Central memory CD8-positive, alpha-beta T cell (primary cell): ENCODE results near the gene AFF1.

Experiments used
- ATAC-seq: fragments of 150-1000 bp; cut with Tn5 transposase; replicated peaks from 2 replicates; pipeline ENCODE4 v1.10.0; 2022; ENCODE audit warnings: mild to moderate bottlenecking, moderate FRiP score, moderate number of reproducible peaks; ENCODE audit not compliant: poor library complexity, severe bottlenecking; ENCODE audit errors: extremely low read depth
- DNase-seq, 2 donors: peaks; one replicate each; pipeline ENCODE4 v3.0.0; 2021; ENCODE audit warnings: low spot score in 2 of 2
- H3K27ac Mint-ChIP-seq: one replicate; pipeline ENCODE4 v1.8.0; 2022; ENCODE audit warnings: low read depth, mild to moderate bottlenecking, moderate library complexity, mixed read lengths
- H3K27me3 Mint-ChIP-seq: one replicate; pipeline ENCODE4 v1.8.0; 2022; ENCODE audit warnings: mixed read lengths
- H3K36me3 Mint-ChIP-seq: one replicate; pipeline ENCODE4 v1.8.0; 2022; ENCODE audit warnings: mild to moderate bottlenecking, moderate library complexity, mixed read lengths; ENCODE audit not compliant: insufficient read depth
- H3K4me1 Mint-ChIP-seq: one replicate; pipeline ENCODE4 v1.8.0; 2022; ENCODE audit warnings: mixed read lengths
- H3K4me3 Mint-ChIP-seq: one replicate; pipeline ENCODE4 v1.8.0; 2022; ENCODE audit warnings: mild to moderate bottlenecking, moderate library complexity, mixed read lengths
- H3K9me3 Mint-ChIP-seq: one replicate; pipeline ENCODE4 v1.8.0; 2022; ENCODE audit warnings: mixed read lengths

The AFF1 gene

DNA sequence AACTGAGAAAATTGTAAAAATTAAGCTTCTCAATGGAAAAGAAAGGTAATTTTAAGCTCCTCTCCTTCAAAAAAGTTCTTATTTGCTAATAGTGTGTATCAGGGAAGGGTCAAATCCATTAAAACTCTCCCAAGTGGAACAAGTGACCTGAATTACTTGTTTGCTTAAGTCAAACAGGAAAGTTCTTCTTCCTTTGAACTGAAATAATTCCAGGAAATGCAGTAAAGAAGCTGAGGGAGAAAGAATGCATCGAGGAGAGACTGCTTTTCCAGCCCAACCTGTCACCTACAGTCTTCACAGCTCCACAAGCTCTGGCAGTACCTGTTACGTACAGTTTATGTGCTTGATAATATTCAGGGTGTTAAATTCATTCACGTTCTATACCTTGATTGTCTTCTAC is 154.6 kb downstream of the AFF1 start:
- DNase-seq (no peak), ATAC-seq (no peak)
- Mint-ChIP-seq H3K27ac (no peak overlapping the region), H3K9me3 (no peaks in the 10 kb centered on the region), H3K27me3 (no peaks in the 10 kb centered on the region), H3K4me3 (no peak overlapping the region), H3K4me1 (peaks cover 23% of the 10 kb centered on the region), H3K36me3 (peaks cover 17% of the 10 kb centered on the region)

DNA sequence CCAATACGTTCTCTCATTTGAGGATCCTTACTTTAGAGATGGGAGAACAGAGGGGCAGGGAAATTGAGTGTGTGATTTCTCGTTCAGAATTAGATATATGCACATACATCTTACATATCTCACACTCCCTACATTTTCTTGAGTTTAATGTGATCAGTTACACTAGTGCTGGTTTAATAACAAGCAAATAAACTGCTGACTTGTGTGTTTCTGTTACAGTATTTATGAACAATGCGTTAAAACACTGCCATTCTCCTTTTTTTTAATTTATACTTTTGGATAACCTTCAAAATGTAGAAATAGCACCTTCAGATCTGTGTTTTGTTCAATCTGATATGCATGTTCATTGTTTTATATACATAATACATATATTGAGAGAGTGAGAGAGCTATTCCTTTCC is 155.5 kb downstream of the AFF1 start:
- DNase-seq (no peak), ATAC-seq (no peak)
- peaks cover 11% of the 10 kb centered on the region for H3K36me3 Mint-ChIP-seq
- H3K9me3 Mint-ChIP-seq, result no peaks in the 10 kb centered on the region
- H3K4me1 Mint-ChIP-seq, result peaks cover 23% of the 10 kb centered on the region
- H3K4me3 Mint-ChIP-seq, result no peak overlapping the region
- no peaks in the 10 kb centered on the region for H3K27me3 Mint-ChIP-seq
- H3K27ac Mint-ChIP-seq, result no peak overlapping the region

DNA sequence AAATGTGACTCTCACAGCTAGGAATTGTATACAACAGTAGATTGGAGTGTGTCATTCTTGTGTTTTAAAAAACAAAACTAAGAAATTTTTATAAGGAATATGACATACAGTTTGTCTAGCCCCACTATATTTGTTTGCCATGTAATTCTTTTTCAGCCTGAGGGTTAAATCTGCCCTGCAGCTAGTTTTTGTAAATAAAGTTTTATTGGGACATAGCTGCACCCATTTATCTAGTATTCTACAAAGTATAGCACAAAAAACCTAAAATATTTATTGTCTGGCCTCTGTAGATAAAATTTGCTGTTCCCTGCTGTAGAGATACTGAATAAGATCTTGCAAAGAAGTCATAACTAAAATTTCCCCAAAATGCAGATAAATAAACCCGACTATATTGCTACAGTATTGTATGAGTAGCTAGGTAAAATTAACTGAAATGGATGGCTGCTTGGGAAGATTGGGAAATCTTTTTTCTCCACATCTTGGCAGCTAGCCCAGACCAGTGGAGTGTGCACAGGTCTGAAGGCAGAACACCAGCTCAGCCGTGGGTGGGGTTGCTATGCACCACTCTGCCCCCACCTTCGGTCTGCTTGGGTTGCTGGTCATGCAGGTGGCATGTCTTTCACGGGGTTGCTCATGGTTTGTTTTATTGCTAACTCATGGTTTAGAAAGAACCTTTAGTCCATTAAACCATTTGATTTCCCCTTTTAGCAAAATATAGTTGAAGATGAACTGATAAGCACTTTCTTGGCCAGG is 157.8 kb downstream of the AFF1 start:
- no peak for DNase-seq
- Mint-ChIP-seq H3K36me3 (peaks cover 11% of the 10 kb centered on the region), H3K27me3 (no peaks in the 10 kb centered on the region), H3K9me3 (no peaks in the 10 kb centered on the region), H3K4me3 (no peak overlapping the region), H3K27ac (no peak overlapping the region), H3K4me1 (peaks cover 17% of the 10 kb centered on the region)
- no peak for ATAC-seq

DNA sequence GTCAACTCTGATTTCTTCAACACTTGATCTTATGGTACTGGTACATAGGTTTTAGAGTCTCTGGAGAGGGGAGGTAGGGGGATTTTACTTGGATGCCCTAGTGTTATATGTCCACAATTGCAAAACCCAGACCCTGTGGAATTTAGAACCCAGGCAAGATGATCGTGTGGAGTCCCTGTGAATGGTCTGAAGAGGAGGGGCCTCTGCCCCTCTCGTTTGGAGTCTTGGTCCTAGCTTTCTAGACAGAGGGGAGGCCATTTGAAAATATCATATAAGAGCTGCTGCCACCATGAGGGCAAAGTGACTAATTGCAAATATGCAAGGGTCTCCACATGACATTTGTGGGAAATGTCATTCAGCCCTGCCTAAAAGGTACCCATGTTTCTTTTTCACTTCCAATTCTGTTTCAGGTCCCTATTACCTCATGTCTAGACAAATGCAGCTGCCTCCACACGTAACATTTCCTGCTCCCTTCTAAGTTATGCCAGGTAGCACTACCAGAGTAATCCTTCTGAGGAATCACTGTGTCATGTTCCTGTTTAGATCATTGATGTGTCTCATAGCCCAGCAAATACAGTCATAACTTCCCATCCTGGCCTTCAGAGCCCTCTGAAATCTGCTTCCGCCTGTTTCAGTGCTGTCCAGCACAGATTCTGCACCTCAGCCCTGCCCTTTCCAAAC is 158.8 kb downstream of the AFF1 start:
- ATAC-seq, result peak; percentile 76
- H3K4me1 Mint-ChIP-seq, result peaks cover 25% of the 10 kb centered on the region

DNA sequence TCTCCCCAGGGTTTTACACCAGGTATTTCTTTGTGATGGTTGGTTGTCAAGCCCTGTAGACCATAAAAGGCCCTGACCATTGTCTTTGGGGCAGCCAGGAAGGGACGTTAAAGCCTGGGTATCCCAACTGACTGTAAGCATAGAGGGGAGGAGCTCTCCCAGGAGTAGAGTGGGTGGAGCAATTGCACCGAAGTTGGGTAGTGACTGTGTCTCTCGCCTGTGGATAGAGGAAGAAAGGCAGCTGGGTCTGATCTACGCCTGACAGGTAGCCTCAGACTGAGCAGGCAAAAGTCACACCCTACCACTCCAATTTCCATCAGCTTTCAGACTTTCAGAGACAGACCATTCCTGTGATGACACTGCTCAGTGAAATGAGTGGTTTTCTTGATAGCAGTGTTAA is 162.3 kb downstream of the AFF1 start:
- peaks cover 42% of the 10 kb centered on the region for H3K4me1 Mint-ChIP-seq
- no peaks in the 10 kb centered on the region for H3K9me3 Mint-ChIP-seq
- peaks cover 9% of the 10 kb centered on the region for H3K36me3 Mint-ChIP-seq
- H3K27me3 Mint-ChIP-seq, result no peaks in the 10 kb centered on the region
- peak overlapping the region; percentile 26 for H3K27ac Mint-ChIP-seq
- no peak for DNase-seq
- ATAC-seq, result no peak
- no peak overlapping the region for H3K4me3 Mint-ChIP-seq

More for the DNA sequence above, 158.8 kb downstream of the AFF1 start:
- no peak overlapping the region for H3K4me3 Mint-ChIP-seq
- H3K9me3 Mint-ChIP-seq, result no peaks in the 10 kb centered on the region
- DNase-seq, result peak in 1 of 2 donors; percentile 25
- peak overlapping the region; percentile 5 for H3K27ac Mint-ChIP-seq
- H3K27me3 Mint-ChIP-seq, result no peaks in the 10 kb centered on the region
- peaks cover 12% of the 10 kb centered on the region for H3K36me3 Mint-ChIP-seq

DNA sequence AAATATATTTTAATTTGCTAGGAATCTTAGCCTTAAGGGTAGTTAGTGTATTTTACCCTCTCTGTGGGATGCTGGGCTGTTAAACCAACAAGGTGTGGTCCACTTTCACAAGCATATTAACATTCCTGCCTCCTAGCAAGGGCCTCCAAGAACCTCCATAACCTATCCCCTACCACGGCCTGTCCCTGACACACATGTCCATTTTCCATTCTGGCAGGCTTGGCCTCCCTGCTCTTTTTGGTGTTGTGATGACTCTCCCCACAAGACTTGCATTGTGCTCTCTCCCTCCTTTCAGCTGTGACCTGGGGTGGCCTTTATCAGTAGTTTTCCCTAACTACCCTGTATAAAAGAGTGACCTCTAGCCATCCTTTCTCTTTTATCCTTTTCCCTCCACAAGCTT is 165.4 kb downstream of the AFF1 start:
- Mint-ChIP-seq H3K27me3 (no peaks in the 10 kb centered on the region), H3K4me3 (no peak overlapping the region), H3K27ac (no peak overlapping the region), H3K9me3 (no peaks in the 10 kb centered on the region), H3K4me1 (peaks cover 40% of the 10 kb centered on the region), H3K36me3 (peaks cover 9% of the 10 kb centered on the region)
- DNase-seq (no peak), ATAC-seq (no peak)

DNA sequence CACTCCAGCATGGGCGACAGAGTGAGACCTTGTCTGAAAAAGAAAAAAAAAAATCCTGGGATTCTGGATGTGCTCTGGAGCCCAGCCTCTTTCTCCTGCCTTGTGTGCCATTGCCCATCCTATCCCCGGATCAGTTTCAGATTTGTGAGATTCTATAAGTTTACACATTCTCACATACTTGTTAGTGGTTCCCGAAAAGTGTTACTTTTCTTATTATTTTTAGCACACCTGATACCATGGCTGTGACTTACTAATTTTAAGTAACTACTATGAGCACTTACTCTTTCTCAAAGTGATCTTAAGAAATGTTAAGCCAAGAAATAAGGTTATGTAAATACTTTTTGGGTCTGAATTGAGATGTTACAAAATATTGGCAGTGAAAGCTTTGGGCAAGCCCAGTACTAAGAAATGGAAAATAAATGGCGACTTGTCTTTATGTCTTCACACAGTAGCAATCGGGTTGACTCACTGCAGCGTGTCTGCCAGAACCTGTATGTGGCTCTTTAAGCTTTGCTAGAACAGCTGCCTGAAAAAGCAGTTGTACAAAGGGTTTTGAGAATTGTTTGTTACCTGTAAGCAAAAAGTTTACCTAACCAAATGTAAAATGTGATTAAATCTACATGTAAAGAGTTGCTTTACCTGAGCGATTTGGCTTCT is 166.9 kb downstream of the AFF1 start:
- H3K36me3 Mint-ChIP-seq, result peaks cover 11% of the 10 kb centered on the region
- H3K27me3 Mint-ChIP-seq, result no peaks in the 10 kb centered on the region
- H3K4me1 Mint-ChIP-seq, result peaks cover 40% of the 10 kb centered on the region
- ATAC-seq (no peak), DNase-seq (no peak)
- H3K27ac Mint-ChIP-seq, result peak overlapping the region; percentile 30
- no peaks in the 10 kb centered on the region for H3K9me3 Mint-ChIP-seq
- H3K4me3 Mint-ChIP-seq, result no peak overlapping the region

DNA sequence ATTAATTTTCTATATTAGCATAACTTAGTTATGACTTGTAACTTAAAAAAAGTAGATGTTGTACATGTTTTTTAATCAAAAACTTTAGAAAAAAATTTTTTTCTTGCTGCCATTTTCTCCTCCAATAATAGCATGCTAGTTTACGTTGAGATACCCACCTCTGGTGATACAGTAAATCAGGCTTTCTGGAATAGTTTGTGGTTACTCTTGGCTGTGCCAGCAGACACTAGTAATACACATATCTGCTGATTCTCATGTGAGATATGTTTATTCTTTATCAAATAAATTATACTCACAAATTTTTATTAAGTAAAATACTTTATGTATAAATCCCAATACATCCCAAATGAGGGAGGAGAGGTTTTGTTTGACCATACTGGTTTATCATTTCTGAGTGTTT is 168.3 kb downstream of the AFF1 start:
- H3K27ac Mint-ChIP-seq, result peak overlapping the region; percentile 70
- no peaks in the 10 kb centered on the region for H3K27me3 Mint-ChIP-seq
- no peak overlapping the region for H3K4me3 Mint-ChIP-seq
- H3K36me3 Mint-ChIP-seq, result peaks cover 6% of the 10 kb centered on the region
- DNase-seq, result no peak
- H3K9me3 Mint-ChIP-seq, result no peaks in the 10 kb centered on the region
- ATAC-seq, result no peak
- H3K4me1 Mint-ChIP-seq, result peaks cover 31% of the 10 kb centered on the region

DNA sequence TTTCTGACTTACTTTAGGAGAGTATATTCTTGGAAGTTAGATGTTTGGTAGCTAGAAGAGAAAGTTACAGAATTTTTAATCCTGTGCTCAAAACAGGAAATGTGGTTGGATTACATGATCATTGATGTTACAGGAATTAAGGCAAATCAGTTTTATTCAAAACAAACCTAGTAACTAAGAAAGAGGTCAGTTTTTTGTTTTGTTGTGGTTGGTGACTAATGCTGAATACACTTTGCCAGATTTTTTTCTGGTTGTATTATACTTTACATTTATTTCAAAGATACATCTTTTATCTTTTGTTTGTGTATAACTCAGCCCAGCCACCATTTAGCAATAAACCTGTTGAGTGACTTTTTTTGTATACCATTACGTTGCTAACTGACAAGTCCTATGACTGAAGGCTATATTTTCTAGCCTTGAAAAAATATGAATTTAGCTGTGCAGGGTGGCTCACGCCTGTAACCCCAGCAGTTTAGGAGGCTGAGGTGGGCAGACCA is 168.9 kb downstream of the AFF1 start:
- Mint-ChIP-seq H3K4me1 (peaks cover 28% of the 10 kb centered on the region), H3K9me3 (no peaks in the 10 kb centered on the region), H3K27ac (peak overlapping the region; percentile 70), H3K27me3 (no peaks in the 10 kb centered on the region), H3K4me3 (no peak overlapping the region), H3K36me3 (peaks cover 10% of the 10 kb centered on the region)
- peak; percentile 81 for ATAC-seq
- no peak for DNase-seq

DNA sequence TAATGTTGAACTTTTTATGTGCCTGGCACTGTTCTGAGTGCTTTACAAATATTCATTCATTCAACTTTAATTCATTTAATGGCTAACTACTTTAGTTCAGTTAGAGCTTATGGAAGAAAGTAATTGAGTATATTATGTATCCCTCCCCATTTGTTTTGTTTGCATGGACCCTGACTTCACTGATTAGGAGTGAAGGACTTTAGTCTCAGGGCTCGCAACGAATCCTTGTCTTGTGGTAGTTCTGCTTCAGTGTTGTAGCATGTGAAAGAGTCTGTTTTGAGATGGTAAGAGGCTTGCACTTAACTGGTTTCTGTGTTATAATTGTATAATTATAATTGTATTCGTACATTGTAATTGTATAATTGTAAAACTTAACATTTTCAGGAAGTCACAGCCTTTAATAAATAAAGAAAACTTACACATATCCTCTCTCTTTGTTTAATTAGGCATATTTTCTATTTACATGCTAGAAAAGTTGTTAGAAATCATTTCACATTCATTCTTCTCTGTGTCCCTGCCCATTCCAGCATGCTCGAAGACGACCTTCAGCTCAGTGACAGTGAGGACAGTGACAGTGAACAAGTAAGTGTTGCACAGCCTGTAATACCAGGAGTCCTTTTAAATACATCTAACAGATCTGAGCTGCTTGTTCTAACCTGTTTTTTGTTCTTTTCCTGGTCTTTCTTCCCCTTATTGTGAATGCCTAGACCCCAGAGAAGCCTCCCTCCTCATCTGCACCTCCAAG is 170.5 kb downstream of the AFF1 start:
- Mint-ChIP-seq H3K4me1 (peaks cover 26% of the 10 kb centered on the region), H3K36me3 (peaks cover 16% of the 10 kb centered on the region), H3K4me3 (no peak overlapping the region), H3K9me3 (no peaks in the 10 kb centered on the region), H3K27me3 (no peaks in the 10 kb centered on the region), H3K27ac (peak overlapping the region; percentile 46)
- no peak for ATAC-seq
- DNase-seq, result no peak

DNA sequence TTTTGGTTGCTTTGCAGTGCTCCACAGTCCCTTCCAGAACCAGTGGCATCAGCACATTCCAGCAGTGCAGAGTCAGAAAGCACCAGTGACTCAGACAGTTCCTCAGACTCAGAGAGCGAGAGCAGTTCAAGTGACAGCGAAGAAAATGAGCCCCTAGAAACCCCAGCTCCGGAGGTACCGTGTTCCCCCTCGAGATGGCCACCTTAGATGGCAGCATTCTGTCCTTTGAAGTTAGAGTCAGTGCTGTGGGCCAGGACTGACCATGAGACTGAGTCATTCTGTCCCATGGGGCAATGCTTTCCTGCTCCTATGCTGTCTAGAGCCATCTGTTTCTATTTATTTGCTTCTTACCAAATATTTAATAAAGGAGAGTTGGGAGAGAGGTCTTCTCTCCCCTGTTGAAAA is 173.3 kb downstream of the AFF1 start:
- H3K4me3 Mint-ChIP-seq, result no peak overlapping the region
- H3K36me3 Mint-ChIP-seq, result peaks cover 21% of the 10 kb centered on the region
- DNase-seq (no peak), ATAC-seq (no peak)
- H3K27me3 Mint-ChIP-seq, result no peaks in the 10 kb centered on the region
- no peak overlapping the region for H3K27ac Mint-ChIP-seq
- H3K4me1 Mint-ChIP-seq, result peaks cover 18% of the 10 kb centered on the region
- H3K9me3 Mint-ChIP-seq, result no peaks in the 10 kb centered on the region

DNA sequence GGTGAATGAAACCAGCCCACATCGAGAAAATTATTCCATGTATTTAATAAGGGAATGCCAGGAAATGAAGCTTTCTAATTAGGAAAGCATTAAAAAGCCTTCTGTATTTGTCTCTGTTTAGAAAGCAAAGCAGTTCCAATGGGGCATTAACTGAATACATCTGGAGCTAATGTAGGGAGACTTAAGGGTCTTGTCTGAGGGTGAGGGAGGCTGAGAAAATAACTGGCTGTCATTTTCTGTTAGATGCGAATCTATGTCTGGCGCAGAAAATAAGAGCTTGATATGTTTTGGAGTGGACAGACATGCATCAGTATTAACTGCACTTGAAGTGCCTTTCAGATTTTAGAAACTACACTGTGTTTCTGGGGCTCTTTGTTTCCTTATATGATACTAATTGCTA is 174.3 kb downstream of the AFF1 start:
- no peaks in the 10 kb centered on the region for H3K9me3 Mint-ChIP-seq
- H3K27ac Mint-ChIP-seq, result no peak overlapping the region
- DNase-seq (no peak), ATAC-seq (no peak)
- no peaks in the 10 kb centered on the region for H3K27me3 Mint-ChIP-seq
- H3K4me3 Mint-ChIP-seq, result no peak overlapping the region
- peaks cover 11% of the 10 kb centered on the region for H3K4me1 Mint-ChIP-seq
- H3K36me3 Mint-ChIP-seq, result peaks cover 23% of the 10 kb centered on the region
